Measurements from ENCODE around the gene RASSF1.

RASSF1 gene

DNA sequence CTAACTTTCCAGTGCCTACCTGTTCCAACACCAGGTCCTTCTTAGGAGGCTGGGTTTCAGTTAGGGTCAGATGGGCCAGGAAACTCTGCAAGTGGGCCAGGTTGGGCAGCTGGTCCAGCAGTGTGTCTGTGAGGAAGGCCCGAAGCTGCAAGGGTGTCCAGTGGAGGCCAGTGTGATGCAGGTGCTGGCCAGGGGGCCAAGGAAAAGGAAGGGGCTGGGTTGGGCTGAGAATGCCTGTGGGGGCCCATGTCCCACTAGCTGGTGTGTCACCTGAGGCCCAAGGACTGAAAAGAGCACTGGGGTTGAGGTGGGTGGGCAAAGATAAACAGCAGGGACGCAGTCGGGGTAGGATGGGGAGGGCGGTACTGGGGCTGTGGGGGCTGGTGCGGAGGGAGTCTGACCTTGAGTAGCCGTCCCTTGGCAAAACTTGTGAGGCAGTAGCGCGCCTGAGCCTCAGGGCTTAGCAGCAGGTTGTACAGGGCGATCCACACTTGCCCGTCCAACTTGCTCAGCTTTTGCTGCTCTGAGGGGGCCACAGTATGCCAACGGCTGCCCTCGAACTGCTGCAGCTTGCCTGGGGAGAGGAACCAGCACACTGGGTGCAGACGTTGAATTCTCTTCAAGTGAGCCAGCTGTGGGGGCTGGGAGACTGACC, 1.5 kb upstream of the RASSF1 start:
- TF ChIP-seq, protein P1, sequence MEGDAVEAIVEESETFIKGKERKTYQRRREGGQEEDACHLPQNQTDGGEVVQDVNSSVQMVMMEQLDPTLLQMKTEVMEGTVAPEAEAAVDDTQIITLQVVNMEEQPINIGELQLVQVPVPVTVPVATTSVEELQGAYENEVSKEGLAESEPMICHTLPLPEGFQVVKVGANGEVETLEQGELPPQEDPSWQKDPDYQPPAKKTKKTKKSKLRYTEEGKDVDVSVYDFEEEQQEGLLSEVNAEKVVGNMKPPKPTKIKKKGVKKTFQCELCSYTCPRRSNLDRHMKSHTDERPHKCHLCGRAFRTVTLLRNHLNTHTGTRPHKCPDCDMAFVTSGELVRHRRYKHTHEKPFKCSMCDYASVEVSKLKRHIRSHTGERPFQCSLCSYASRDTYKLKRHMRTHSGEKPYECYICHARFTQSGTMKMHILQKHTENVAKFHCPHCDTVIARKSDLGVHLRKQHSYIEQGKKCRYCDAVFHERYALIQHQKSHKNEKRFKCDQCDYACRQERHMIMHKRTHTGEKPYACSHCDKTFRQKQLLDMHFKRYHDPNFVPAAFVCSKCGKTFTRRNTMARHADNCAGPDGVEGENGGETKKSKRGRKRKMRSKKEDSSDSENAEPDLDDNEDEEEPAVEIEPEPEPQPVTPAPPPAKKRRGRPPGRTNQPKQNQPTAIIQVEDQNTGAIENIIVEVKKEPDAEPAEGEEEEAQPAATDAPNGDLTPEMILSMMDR (IDR thresholded peaks at IDR 0.05; ENCODE audit: poor library complexity, severe bottlenecking), result no peak
- no peak overlapping the region for H3K4me3 ChIP-seq (ENCODE audit: severe bottlenecking)
- H3K27me3 ChIP-seq (ENCODE audit: insufficient read depth, poor library complexity, severe bottlenecking), result no peaks in the 10 kb centered on the region
- no peaks in the 10 kb centered on the region for H3K9me3 ChIP-seq (ENCODE audit: severe bottlenecking)
- ATAC-seq (ENCODE audit: low read depth) (no peak), DNase-seq (ENCODE audit: low spot score) (no peak)
- H3K36me3 ChIP-seq (ENCODE audit: low read depth), result no peaks in the 10 kb centered on the region
- peaks cover 8% of the 10 kb centered on the region for H3K4me1 ChIP-seq (ENCODE audit: insufficient read depth, poor library complexity, severe bottlenecking)
- H3K27ac ChIP-seq (ENCODE audit: poor library complexity, severe bottlenecking), result no peak overlapping the region

DNA sequence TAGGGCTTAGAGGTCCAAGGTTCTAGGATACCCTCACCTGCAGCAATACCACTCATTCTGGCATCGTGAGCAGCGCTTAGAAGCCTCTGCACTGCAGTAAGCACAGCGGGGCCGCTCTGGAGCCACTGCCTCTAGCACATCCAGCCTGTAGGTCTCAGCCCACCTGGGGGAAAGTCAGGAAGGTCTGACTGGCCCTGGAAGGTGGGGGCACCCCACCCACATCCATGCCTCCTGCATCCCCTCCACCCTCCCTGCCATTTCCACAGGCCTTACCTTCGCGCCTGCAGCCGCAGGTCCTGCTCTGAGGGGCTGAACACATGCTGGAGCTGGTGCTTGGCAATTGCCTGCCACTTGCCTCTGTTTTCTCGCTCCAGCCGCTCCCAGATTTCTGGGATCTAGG, 901 bp upstream of the RASSF1 start:
- H3K27me3 ChIP-seq (ENCODE audit: insufficient read depth, poor library complexity, severe bottlenecking), result no peaks in the 10 kb centered on the region
- H3K27ac ChIP-seq (ENCODE audit: poor library complexity, severe bottlenecking), result peak overlapping the region; percentile 17
- TF ChIP-seq, protein P1 (IDR thresholded peaks at IDR 0.05; ENCODE audit: poor library complexity, severe bottlenecking), result no peak
- ATAC-seq (ENCODE audit: low read depth), result no peak
- H3K4me1 ChIP-seq (ENCODE audit: insufficient read depth, poor library complexity, severe bottlenecking), result peaks cover 8% of the 10 kb centered on the region
- no peak overlapping the region for H3K4me3 ChIP-seq (ENCODE audit: severe bottlenecking)
- H3K9me3 ChIP-seq (ENCODE audit: severe bottlenecking), result no peaks in the 10 kb centered on the region
- no peak for DNase-seq (ENCODE audit: low spot score)
- no peaks in the 10 kb centered on the region for H3K36me3 ChIP-seq (ENCODE audit: low read depth)

DNA sequence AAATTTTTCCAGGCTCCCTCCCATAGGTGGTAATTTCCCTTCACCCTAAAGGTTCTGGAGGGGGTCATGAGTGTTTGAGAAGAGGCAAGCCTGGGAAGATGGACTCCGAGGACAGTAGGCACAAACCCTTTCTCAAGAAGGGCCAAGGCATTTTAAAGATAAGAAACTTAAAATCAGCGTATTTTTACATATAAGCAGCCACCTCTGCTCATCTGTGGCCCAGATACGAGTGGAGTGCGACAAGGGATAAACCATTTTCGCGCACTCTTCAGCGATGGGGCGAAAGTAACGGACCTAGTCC, 539 bp downstream of the RASSF1 start:
- peak overlapping the region; percentile 39 for H3K4me3 ChIP-seq (ENCODE audit: severe bottlenecking)
- H3K4me1 ChIP-seq (ENCODE audit: insufficient read depth, poor library complexity, severe bottlenecking), result peaks cover 15% of the 10 kb centered on the region

DNA sequence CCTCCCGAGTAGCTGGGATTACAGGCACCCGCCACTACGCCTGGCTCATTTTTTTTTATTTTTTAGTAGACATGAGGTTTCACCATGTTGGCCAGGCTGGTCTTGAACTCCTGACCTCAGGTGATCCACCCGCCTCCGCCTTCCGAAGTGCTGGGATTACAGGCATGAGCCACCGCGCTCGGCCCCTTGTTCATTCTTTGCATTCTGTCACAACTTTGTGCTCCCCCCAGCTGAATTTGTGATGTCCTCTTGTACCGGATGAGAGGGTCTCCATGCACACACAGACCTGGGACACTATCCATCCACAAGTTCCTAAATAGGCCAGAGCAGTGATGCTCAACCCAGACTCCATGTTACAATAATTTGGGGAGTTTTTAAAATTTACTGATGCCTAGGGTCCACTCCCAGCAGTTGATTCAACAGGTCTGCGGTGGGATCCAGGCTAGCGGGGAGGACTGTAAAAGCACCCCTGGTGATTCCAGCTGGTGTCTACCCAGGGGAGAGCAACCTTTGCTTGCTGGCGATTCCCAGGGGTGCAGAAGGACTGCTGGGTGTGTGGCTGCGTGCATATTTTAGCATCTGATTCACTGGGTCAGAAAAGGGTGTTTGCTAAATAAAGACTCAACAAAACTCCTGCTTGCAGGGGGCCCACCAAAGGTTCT, 1.0 kb downstream of the RASSF1 start:
- TF ChIP-seq, protein P1 (IDR thresholded peaks at IDR 0.05; ENCODE audit: poor library complexity, severe bottlenecking), result no peak
- DNase-seq (ENCODE audit: low spot score) (no peak), ATAC-seq (ENCODE audit: low read depth) (no peak)
- peaks cover 19% of the 10 kb centered on the region for H3K36me3 ChIP-seq (ENCODE audit: low read depth)
- peak overlapping the region; percentile 17 for H3K27ac ChIP-seq (ENCODE audit: poor library complexity, severe bottlenecking)
- no peaks in the 10 kb centered on the region for H3K9me3 ChIP-seq (ENCODE audit: severe bottlenecking)
- peaks cover 19% of the 10 kb centered on the region for H3K4me1 ChIP-seq (ENCODE audit: insufficient read depth, poor library complexity, severe bottlenecking)
- no peaks in the 10 kb centered on the region for H3K27me3 ChIP-seq (ENCODE audit: insufficient read depth, poor library complexity, severe bottlenecking)
- peak overlapping the region; percentile 39 for H3K4me3 ChIP-seq (ENCODE audit: severe bottlenecking)

More for the DNA sequence above, 539 bp downstream of the RASSF1 start:
- no peak for ATAC-seq (ENCODE audit: low read depth)
- H3K27ac ChIP-seq (ENCODE audit: poor library complexity, severe bottlenecking), result peak overlapping the region; percentile 17
- H3K36me3 ChIP-seq (ENCODE audit: low read depth), result peaks cover 14% of the 10 kb centered on the region
- no peaks in the 10 kb centered on the region for H3K9me3 ChIP-seq (ENCODE audit: severe bottlenecking)
- H3K27me3 ChIP-seq (ENCODE audit: insufficient read depth, poor library complexity, severe bottlenecking), result no peaks in the 10 kb centered on the region
- TF ChIP-seq, protein P1 (IDR thresholded peaks at IDR 0.05; ENCODE audit: poor library complexity, severe bottlenecking), result no peak
- no peak for DNase-seq (ENCODE audit: low spot score)

DNA sequence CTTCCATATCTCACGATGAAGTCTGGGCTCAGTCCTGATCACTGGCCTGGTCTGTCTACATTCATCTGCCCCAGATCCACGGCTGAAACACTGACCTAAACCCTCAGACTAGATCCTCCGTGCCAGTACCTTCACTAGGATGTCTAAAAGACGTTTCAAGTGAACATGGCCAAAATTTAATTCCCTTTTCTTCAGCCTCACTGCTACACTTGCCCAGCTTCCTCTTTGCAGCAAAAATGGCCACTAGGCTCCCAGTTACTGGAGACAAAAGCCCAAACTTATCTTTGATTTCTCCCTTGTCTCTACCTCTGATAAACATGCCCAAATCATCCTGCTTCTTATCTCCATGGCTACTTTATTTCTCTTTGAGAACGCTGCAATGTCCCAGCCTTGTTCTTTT, 1.7 kb downstream of the RASSF1 start:
- Histone ChIP-seq H3K9me3 (ENCODE audit: severe bottlenecking) (no peaks in the 10 kb centered on the region), H3K36me3 (ENCODE audit: low read depth) (peaks cover 25% of the 10 kb centered on the region), H3K27ac (ENCODE audit: poor library complexity, severe bottlenecking) (peak overlapping the region; percentile 83), H3K27me3 (ENCODE audit: insufficient read depth, poor library complexity, severe bottlenecking) (no peaks in the 10 kb centered on the region), H3K4me3 (ENCODE audit: severe bottlenecking) (no peak overlapping the region), H3K4me1 (ENCODE audit: insufficient read depth, poor library complexity, severe bottlenecking) (peaks cover 21% of the 10 kb centered on the region)
- ATAC-seq (ENCODE audit: low read depth), result no peak
- TF ChIP-seq, protein P1 (IDR thresholded peaks at IDR 0.05; ENCODE audit: poor library complexity, severe bottlenecking), result no peak
- DNase-seq (ENCODE audit: low spot score), result no peak

Measured in RWPE2 (cell line).